PC-3 (cell line): ENCODE measurements around the gene TFF3. TPM values are rescaled to one million over a fixed set of nuclear protein-coding genes. Genes with fewer than 3 reads are reported as not detected.
"Not testable (repeated sequence)": the region's sequence is repeated elsewhere in the genome, so short reads cannot be mapped to it uniquely, and the experiment has no call there.

Source experiments
- ATAC-seq: fragments of 200-7000 bp; cut with Tn5 transposase; 2 replicates; pipeline ENCODE4 v1.9.1; 2020; ENCODE audit warnings: mild to moderate bottlenecking, moderate library complexity
- BruUV-seq: library from RNA; stranded (reverse); fragments of 400-500 nt; replicated peaks from 2 replicates; lab custom pipeline; 2021; lab: Mats Ljungman, UMichigan
- CTCF ChIA-PET: fragments of 300-600 bp; sonication (Branson Sonifier 250); formaldehyde crosslinking; loops from one replicate; lab custom pipeline; 2022; ENCODE audit warnings: antibody characterized with exemption; lab: Charles Lee
- POLR2A ChIA-PET: fragments of 300-600 bp; sonication (Branson Sonifier 250); formaldehyde crosslinking; loops from one replicate; lab custom pipeline; 2022; ENCODE audit warnings: antibody characterized with exemption; ENCODE audit not compliant: unreplicated experiment; lab: Charles Lee
- DNase-seq: peaks from one replicate; pipeline ENCODE4 v3.0.0-alpha.2; 2015
- H2AFZ ChIP-seq: fragments of 300-600 bp; sonication (generic); 2 replicates; pipeline ENCODE4 v1.6.0; 2016; ENCODE audit warnings: antibody characterized with exemption, low read length
- H3F3A ChIP-seq: fragments of 300-600 bp; sonication (generic); one replicate; pipeline ENCODE4 v1.6.0; 2017; ENCODE audit warnings: antibody characterized with exemption, low read length, control low read depth, mild to moderate bottlenecking; ENCODE audit not compliant: unreplicated experiment
- H3K27ac ChIP-seq: fragments of 300-600 bp; sonication (generic); 2 replicates; pipeline ENCODE4 v1.5.1; 2016; ENCODE audit warnings: mild to moderate bottlenecking, low read length
- H3K27me3 ChIP-seq: fragments of 300-600 bp; sonication (generic); 2 replicates; pipeline ENCODE4 v1.6.1; 2016; ENCODE audit warnings: low read length, mixed read lengths
- H3K36me3 ChIP-seq: fragments of 300-600 bp; sonication (generic); 2 replicates; pipeline ENCODE4 v1.6.1; 2016; ENCODE audit warnings: low read depth, mixed run types, low read length, mixed read lengths
- H3K4me1 ChIP-seq: fragments of 300-600 bp; sonication (generic); 2 replicates; pipeline ENCODE4 v1.5.1; 2016; ENCODE audit warnings: low read length; ENCODE audit not compliant: insufficient read depth
- H3K4me2 ChIP-seq: fragments of 300-600 bp; sonication (generic); 2 replicates; pipeline ENCODE4 v1.6.0; 2016; ENCODE audit warnings: low read length
- H3K4me3 ChIP-seq: fragments of 300-600 bp; sonication (generic); 2 replicates; pipeline ENCODE4 v1.5.1; 2016; ENCODE audit warnings: mild to moderate bottlenecking, low read length, mixed read lengths
- H3K79me2 ChIP-seq: fragments of 300-600 bp; sonication (generic); 2 replicates; pipeline ENCODE4 v1.6.1; 2017; ENCODE audit warnings: low read length, mixed read lengths
- H3K9ac ChIP-seq: fragments of 300-600 bp; sonication (generic); 2 replicates; pipeline ENCODE4 v1.6.0; 2016; ENCODE audit warnings: mild to moderate bottlenecking, low read length
- H3K9me2 ChIP-seq: fragments of 300-600 bp; sonication (generic); replicated peaks from 2 replicates; pipeline ENCODE4 v1.6.1; 2016; ENCODE audit warnings: mixed run types, low read length, mixed read lengths
- H3K9me3 ChIP-seq: fragments of 300-600 bp; sonication (generic); 2 replicates; pipeline ENCODE4 v1.6.1; 2016; ENCODE audit warnings: low read length, mixed read lengths
- H4K20me1 ChIP-seq: fragments of 300-600 bp; sonication (generic); 2 replicates; pipeline ENCODE4 v1.6.1; 2016; ENCODE audit warnings: low read length, mixed read lengths
- EZH2 ChIP-seq: fragments of 300-600 bp; sonication (generic); IDR thresholded peaks from one replicate; pipeline ENCODE4 v1.6.1; 2017; ENCODE audit warnings: antibody characterized with exemption, mild to moderate bottlenecking, low read length; ENCODE audit not compliant: unreplicated experiment
- EZH2phosphoT487 ChIP-seq: fragments of 300-600 bp; sonication (generic); IDR thresholded peaks from 2 replicates; pipeline ENCODE4 v1.6.1; 2018; ENCODE audit warnings: mild to moderate bottlenecking, antibody characterized with exemption, low read length, borderline replicate concordance
- intact Hi-C: fragments of 100-400 bp; cut with micrococcal nuclease; formaldehyde crosslinking; loops from 2 replicates; pipeline ENCODE4 v1.9.0; 2023
- total RNA-seq: library from RNA; depleted of rRNA; stranded (reverse); fragments of >200 nt; gene quantifications from 2 replicates; pipeline ENCODE4 v1.2.3, GENCODE V29; 2014
- TF ChIP-seq, protein P1 (sequence below): fragments of 300-600 bp; sonication (generic); conservative IDR thresholded peaks from 2 replicates; pipeline ENCODE4 v1.5.1; 2017; ENCODE audit warnings: antibody characterized with exemption, low read depth, mild to moderate bottlenecking, low read length

Gene TFF3
- total RNA-seq, 1 experiment from 2014 or later = 2.8 TPM

DNA sequence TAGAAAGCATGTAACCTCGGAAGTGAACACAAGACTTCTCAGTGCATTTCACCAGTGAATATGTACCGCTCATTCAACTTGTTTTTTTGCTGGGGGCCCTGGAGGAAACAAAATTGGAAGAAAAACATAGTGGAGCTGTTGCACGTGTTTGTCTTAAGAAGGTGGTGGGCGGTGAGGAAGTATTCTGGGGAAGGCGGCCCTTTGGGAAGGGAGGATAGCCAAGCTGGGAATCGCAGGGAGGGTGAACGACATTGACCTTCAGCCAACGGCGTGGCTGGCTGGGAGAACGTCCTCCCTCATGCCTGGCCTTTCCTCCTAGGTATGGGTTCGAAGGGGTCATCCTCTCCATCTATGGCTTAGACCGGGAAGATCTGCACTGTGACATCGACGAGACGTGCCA, 19.4 kb downstream of the TFF3 start:
- CTCF ChIA-PET = no interaction called here

DNA sequence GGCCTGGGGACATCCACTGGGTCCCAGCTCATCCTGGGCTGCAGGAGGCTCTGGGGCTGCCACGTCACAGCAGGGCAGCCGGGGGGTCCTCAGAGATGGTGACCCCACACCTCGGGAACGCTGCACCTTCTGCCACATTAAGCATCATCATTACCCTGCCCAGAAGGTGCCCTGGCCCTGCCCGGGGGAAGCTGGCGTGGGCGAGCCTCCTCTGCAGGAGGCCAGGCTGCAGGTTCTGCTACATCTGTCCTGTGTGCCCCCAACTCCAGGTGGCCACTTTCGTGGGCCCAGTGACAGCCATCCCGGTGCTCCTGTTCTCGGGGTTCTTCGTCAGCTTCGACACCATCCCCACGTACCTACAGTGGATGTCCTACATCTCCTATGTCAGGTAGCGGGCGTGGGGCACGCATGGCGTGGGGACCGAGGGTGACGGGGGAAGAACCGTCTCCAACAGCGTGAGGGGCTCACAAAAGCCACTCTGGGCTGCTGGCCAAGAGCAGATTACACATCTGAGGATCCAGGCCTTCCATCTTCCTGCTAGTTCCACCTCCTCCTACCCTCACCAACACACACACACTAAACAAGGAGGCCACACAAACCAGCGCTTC, 20.8 kb downstream of the TFF3 start:
- Histone ChIP-seq H3K27me3 (no peaks in the 10 kb centered on the region; the same call in 1 of the 2 replicates), H3K36me3 (no peaks in the 10 kb centered on the region), H4K20me1 (no peaks in the 10 kb centered on the region), H3K4me2 (no peak overlapping the region), H3K4me1 (no peaks in the 10 kb centered on the region), H3K79me2 (no peaks in the 10 kb centered on the region), H3K9me2 (no peaks in the 10 kb centered on the region), H3K4me3 (no peak overlapping the region), H3F3A (no peaks in the 10 kb centered on the region), H3K27ac (no peak overlapping the region), H2AFZ (no peak overlapping the region), H3K9me3 (no peaks in the 10 kb centered on the region), H3K9ac (no peak overlapping the region)
- intact Hi-C loops = no loop called here
- ChIA-PET CTCF (no interaction called here), POLR2A (no interaction called here)
- DNase-seq (no peak), ATAC-seq (no peak)
- BruUV-seq = no TSS peak
- TF ChIP-seq, protein P1, sequence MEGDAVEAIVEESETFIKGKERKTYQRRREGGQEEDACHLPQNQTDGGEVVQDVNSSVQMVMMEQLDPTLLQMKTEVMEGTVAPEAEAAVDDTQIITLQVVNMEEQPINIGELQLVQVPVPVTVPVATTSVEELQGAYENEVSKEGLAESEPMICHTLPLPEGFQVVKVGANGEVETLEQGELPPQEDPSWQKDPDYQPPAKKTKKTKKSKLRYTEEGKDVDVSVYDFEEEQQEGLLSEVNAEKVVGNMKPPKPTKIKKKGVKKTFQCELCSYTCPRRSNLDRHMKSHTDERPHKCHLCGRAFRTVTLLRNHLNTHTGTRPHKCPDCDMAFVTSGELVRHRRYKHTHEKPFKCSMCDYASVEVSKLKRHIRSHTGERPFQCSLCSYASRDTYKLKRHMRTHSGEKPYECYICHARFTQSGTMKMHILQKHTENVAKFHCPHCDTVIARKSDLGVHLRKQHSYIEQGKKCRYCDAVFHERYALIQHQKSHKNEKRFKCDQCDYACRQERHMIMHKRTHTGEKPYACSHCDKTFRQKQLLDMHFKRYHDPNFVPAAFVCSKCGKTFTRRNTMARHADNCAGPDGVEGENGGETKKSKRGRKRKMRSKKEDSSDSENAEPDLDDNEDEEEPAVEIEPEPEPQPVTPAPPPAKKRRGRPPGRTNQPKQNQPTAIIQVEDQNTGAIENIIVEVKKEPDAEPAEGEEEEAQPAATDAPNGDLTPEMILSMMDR = no peak
- TF ChIP-seq EZH2phosphoT487 (no peak), EZH2 (no peak)

More for the DNA sequence above, 19.4 kb downstream of the TFF3 start:
- no peaks in the 10 kb centered on the region for H3F3A ChIP-seq
- H3K9me3 ChIP-seq = no peaks in the 10 kb centered on the region
- H3K4me3 ChIP-seq = no peak overlapping the region
- H3K27ac ChIP-seq = no peak overlapping the region
- no TSS peak for BruUV-seq
- no peaks in the 10 kb centered on the region for H3K36me3 ChIP-seq
- H3K4me2 ChIP-seq = no peak overlapping the region
- DNase-seq (no peak), ATAC-seq (no peak)
- no peaks in the 10 kb centered on the region for H3K9me2 ChIP-seq
- TF ChIP-seq, protein P1 = no peak
- TF ChIP-seq EZH2phosphoT487 (no peak), EZH2 (no peak)
- H3K9ac ChIP-seq = no peak overlapping the region
- no peaks in the 10 kb centered on the region for H3K4me1 ChIP-seq
- H4K20me1 ChIP-seq = no peaks in the 10 kb centered on the region
- H3K27me3 ChIP-seq = no peaks in the 10 kb centered on the region; the same call in 1 of the 2 replicates
- POLR2A ChIA-PET = interaction anchor here (0.5 kb wide), 1 partner anchor 75 kb away, joined by 4 read pairs; no protein-coding TSS in a partner anchor
- intact Hi-C loops = no loop called here
- H3K79me2 ChIP-seq = no peaks in the 10 kb centered on the region
- no peak overlapping the region for H2AFZ ChIP-seq

DNA sequence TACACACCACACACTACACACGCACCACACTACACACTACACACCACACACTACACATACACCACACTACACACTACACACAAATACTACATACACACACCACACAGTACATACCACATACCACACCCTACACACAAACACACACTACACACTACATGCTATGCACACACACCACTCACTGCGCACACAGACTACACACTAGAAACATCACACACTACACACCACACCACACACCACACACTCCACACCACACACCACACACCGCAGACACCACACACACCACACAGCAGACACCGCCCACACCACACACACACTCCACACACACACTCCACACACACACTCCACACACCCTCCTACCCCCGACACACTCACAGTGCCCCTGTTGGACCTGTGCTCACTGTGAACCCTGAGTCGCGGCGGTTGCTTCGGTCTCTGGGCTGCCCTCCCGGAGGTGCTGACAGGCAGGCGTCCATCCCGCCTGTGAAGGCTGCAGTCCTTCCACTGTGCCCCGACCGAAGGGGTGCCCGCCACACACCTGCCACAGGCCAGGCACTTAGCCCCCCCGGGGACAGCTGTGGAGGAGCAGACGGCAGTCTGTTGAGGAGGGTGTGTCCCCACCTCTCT, 21.4 kb downstream of the TFF3 start:
- DNase-seq (no peak), ATAC-seq (no peak)
- Histone ChIP-seq H3K9ac (no peak overlapping the region), H3K27ac (no peak overlapping the region), H3K9me3 (no peaks in the 10 kb centered on the region), H4K20me1 (no peaks in the 10 kb centered on the region), H3K79me2 (no peaks in the 10 kb centered on the region), H3K4me1 (no peaks in the 10 kb centered on the region), H3K36me3 (no peaks in the 10 kb centered on the region), H3K4me3 (no peak overlapping the region), H3K4me2 (no peak overlapping the region), H3K27me3 (no peaks in the 10 kb centered on the region; the same call in 1 of the 2 replicates), H2AFZ (no peak overlapping the region), H3K9me2 (no peaks in the 10 kb centered on the region), H3F3A (no peaks in the 10 kb centered on the region)
- BruUV-seq = no TSS peak
- intact Hi-C loops = no loop called here
- TF ChIP-seq EZH2phosphoT487 = no peak
- TF ChIP-seq, protein P1 = no peak
- no peak for TF ChIP-seq EZH2
- ChIA-PET CTCF (no interaction called here), POLR2A (no interaction called here)

DNA sequence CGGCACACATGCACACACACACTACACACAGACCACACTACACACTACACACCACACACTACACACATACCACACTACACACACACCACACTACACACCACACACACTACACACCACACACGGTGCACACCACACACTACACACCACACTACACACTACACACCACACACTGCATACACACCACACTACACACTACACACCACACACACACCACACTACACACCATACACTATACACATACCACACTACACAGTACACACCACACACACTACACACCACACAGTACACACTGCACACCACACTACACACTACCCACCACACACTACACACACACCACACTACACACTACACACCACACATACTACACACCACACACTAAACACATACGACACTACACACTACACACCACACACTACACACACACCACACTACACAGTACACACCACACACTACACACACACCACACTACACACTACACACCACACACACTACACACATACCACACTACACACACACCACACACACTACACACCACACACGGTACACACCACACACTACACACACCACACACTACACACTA, 22.6 kb downstream of the TFF3 start:
- H3K79me2 ChIP-seq, CTCF ChIA-PET, H3K27me3 ChIP-seq, H3K4me1 ChIP-seq, H3K36me3 ChIP-seq, H4K20me1 ChIP-seq, ATAC-seq, H2AFZ ChIP-seq, intact Hi-C loops, H3K9me3 ChIP-seq, H3K4me3 ChIP-seq, H3K27ac ChIP-seq, H3K9me2 ChIP-seq, H3K9ac ChIP-seq, H3K4me2 ChIP-seq, H3F3A ChIP-seq, BruUV-seq, DNase-seq, POLR2A ChIA-PET: not testable (repeated sequence)
